Endothelial cell of umbilical vein (primary cell): ENCODE measurements around the gene WNT9B. TPM values are rescaled to one million over a fixed set of nuclear protein-coding genes. Genes with fewer than 3 reads are reported as not detected.

Experiments
- BruUV-seq: library from RNA; stranded (reverse); fragments of 400-500 nt; replicated peaks from 2 replicates; lab custom pipeline; 2021; lab: Mats Ljungman, UMichigan
- CTCF ChIA-PET: fragments of 300-600, 350-600 bp; sonication (Branson Sonifier 250); formaldehyde crosslinking; loops from one replicate; lab custom pipeline; 2021; ENCODE audit warnings: antibody characterized with exemption, inconsistent platforms; lab: Charles Lee
- POLR2A ChIA-PET: fragments of 300-600, 350-600 bp; sonication (Branson Sonifier 250); formaldehyde crosslinking; loops from one replicate; lab custom pipeline; 2021; ENCODE audit warnings: antibody characterized with exemption, inconsistent platforms; lab: Charles Lee
- DNase-seq: peaks from one replicate; pipeline ENCODE4 v3.0.0-alpha.2; 2011; ENCODE audit warnings: low read depth, low spot score
- FAIRE-seq: peaks from 2 replicates; lab custom pipeline; 2011; peaks lifted over from hg19 to GRCh38; lab: Jason Lieb, UNC
- H2AFZ ChIP-seq: 2 replicates; pipeline ENCODE4 v1.6.0; 2012; ENCODE audit warnings: low read depth, low read length, control low read depth, inconsistent platforms
- H3K27ac ChIP-seq: 2 replicates; pipeline ENCODE4 v1.5.1; 2011; ENCODE audit warnings: low read depth, mild to moderate bottlenecking, control low read depth, low read length, moderate library complexity; ENCODE audit not compliant: insufficient read depth
- H3K27me3 ChIP-seq, 2 experiments: 2 replicates each; pipeline versions ENCODE4 v1.6.0 to v1.6.1; 2011; ENCODE audit warnings: low read length in 2 of 2, mixed read lengths in 1 of 2; ENCODE audit not compliant: control insufficient read depth in 2 of 2, insufficient read depth in 2 of 2
- H3K36me3 ChIP-seq, 2 experiments: 2 replicates in 1 of 2; 3 replicates in 1 of 2; pipeline ENCODE4 v1.5.1; 2011; ENCODE audit warnings: low read length in 2 of 2, mild to moderate bottlenecking in 1 of 2, moderate library complexity in 1 of 2; ENCODE audit not compliant: control insufficient read depth in 2 of 2, insufficient read depth in 2 of 2; ENCODE audit errors: extremely low read depth in 1 of 2
- H3K4me1 ChIP-seq: 3 replicates; pipeline ENCODE4 v1.5.1; 2011; ENCODE audit warnings: mild to moderate bottlenecking, low read length; ENCODE audit not compliant: control insufficient read depth, insufficient read depth; ENCODE audit errors: extremely low read depth
- H3K4me2 ChIP-seq: 2 replicates; pipeline ENCODE4 v1.6.1; 2011; ENCODE audit warnings: low read length, control low read depth, mixed read lengths; ENCODE audit not compliant: insufficient read depth
- H3K4me3 ChIP-seq, 3 experiments: fragments of 200-600 bp in 1 of 3; sonication (generic), shearing (Covaris generic) in 1 of 3; replicated peaks in 1 of 3; 2 replicates each; pipeline ENCODE4 v1.5.1; 2011 to 2016; ENCODE audit warnings: control low read depth in 3 of 3, low read length in 3 of 3, mild to moderate bottlenecking in 2 of 3, inconsistent platforms in 1 of 3, low read depth in 1 of 3, moderate library complexity in 1 of 3; ENCODE audit not compliant: insufficient read depth in 1 of 3
- H3K79me2 ChIP-seq: 2 replicates; pipeline ENCODE4 v1.6.0; 2012; ENCODE audit warnings: low read length, inconsistent platforms; ENCODE audit not compliant: control insufficient read depth, insufficient read depth
- H3K9ac ChIP-seq: replicated peaks from 2 replicates; pipeline ENCODE3; 2011; ENCODE audit warnings: low read length, control low read depth; ENCODE audit not compliant: insufficient read depth; ENCODE audit errors: extremely low read depth
- H3K9me1 ChIP-seq: replicated peaks from 3 replicates; pipeline ENCODE4 v1.6.0; 2011; ENCODE audit warnings: mild to moderate bottlenecking, low read length; ENCODE audit not compliant: control insufficient read depth, insufficient read depth; ENCODE audit errors: extremely low read depth
- H3K9me3 ChIP-seq: replicated peaks from 2 replicates; pipeline ENCODE4 v1.5.1; 2012; ENCODE audit warnings: low read length, inconsistent platforms; ENCODE audit not compliant: control insufficient read depth, insufficient read depth
- H4K20me1 ChIP-seq: replicated peaks from 2 replicates; pipeline ENCODE3; 2011; ENCODE audit warnings: mild to moderate bottlenecking, low read length; ENCODE audit not compliant: control insufficient read depth, insufficient read depth; ENCODE audit errors: extremely low read depth
- JUN ChIP-seq: IDR thresholded peaks from 2 replicates; pipeline ENCODE4 v1.6.1; 2011; ENCODE audit warnings: borderline replicate concordance, low read depth; ENCODE audit not compliant: insufficient read length, insufficient read depth
- POLR2AphosphoS5 ChIP-seq: IDR thresholded peaks from 2 replicates; pipeline ENCODE4 v1.6.1; 2012; ENCODE audit warnings: low read depth, mild to moderate bottlenecking, control low read depth, low read length, moderate library complexity; ENCODE audit not compliant: insufficient read depth
- dilution Hi-C: fragments of 300-500 bp; cut with MboI; formaldehyde crosslinking; loops from one replicate; pipeline ENCODE4 v1.15.0; 2019; ENCODE audit warnings: low sequenced_read_pairs; ENCODE audit not compliant: extremely low pct_ligation_motif_present
- intact Hi-C: fragments of 100-400 bp; cut with micrococcal nuclease; formaldehyde crosslinking; loops from one replicate; pipeline ENCODE4 v1.10.0; 2022
- polyA plus RNA-seq, 4 experiments: library from polyadenylated mRNA; depleted of rRNA in 3 of 4; stranded (reverse) in 3 of 4; unstranded in 1 of 4; fragments of >200 nt; gene quantifications; 2 replicates each; pipeline versions ENCODE4 v1.2.1 to v1.2.3, GENCODE V29; 2011 to 2012; ENCODE audit warnings: missing spikeins in 1 of 4
- total RNA-seq: library from RNA; stranded (reverse); gene quantifications from 2 replicates; pipeline ENCODE4 v1.2.3, GENCODE V29; 2021

Gene WNT9B
- total and polyA plus RNA-seq, 2 donors (not counting 3 experiments of a cell fraction or from before 2014, with no cell fraction given) = not detected

DNA sequence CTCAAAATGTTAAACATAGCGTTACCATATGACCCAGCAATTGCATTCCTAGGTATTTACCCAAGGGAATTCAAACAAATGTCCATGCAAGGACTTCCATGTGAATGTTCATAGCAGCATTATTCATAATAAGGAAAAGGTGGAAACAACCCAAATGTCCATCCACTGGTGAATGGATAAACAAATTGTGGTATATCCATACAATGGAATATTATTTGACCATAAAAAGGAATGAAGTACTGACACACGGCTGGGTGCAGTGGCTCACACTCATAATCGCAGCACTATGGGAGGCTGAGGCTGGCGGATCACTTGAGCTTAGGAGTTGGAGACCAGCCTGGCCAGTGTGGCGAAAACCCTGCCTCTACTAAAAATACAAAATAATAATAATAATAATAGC, 47.5 kb downstream of the WNT9B start:
- intact Hi-C loops = no loop called here
- no peak for FAIRE-seq
- Histone ChIP-seq H3K36me3 (no peaks in the 10 kb centered on the region), H3K9me3 (no peaks in the 10 kb centered on the region), H3K9ac (no peak overlapping the region), H3K27me3 (peaks cover 1 to 8% of the 10 kb centered on the region in 2 experiments), H4K20me1 (no peaks in the 10 kb centered on the region), H2AFZ (no peak overlapping the region), H3K79me2 (no peaks in the 10 kb centered on the region), H3K4me3 (no peak overlapping the region), H3K9me1 (no peaks in the 10 kb centered on the region), H3K4me2 (no peak overlapping the region), H3K4me1 (no peaks in the 10 kb centered on the region), H3K27ac (no peak overlapping the region)
- dilution Hi-C loops = no loop called here
- BruUV-seq = no TSS peak
- POLR2A ChIA-PET = no interaction called here
- TF ChIP-seq JUN (no peak), POLR2AphosphoS5 (no peak)
- DNase-seq = no peak
- CTCF ChIA-PET = no interaction called here

DNA sequence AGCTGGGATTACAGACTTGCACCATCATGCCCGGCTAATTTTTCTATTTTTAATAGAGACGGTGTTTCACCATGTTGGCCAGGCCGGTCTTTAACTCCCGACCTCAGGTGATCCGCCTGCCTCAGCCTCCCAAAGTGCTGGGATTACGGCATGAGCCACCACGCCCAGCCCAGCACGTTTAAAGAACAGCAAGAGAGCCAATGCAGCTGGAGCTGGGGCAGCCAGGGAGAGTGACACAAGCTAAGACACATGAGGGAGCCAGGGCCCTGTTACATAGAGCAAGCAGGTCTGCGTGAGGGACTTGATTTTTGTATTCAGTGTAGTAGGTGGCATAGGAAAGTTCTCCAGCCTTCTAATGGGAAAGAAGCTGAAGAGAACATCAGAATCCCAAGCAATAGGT, 49.9 kb downstream of the WNT9B start:
- Histone ChIP-seq H4K20me1 (no peaks in the 10 kb centered on the region), H3K4me1 (no peaks in the 10 kb centered on the region)
- CTCF ChIA-PET = interaction anchor here (1.3 kb wide), 1 partner anchor 40 kb away, joined by 3 read pairs; no protein-coding TSS in a partner anchor

More for the DNA sequence above, 49.9 kb downstream of the WNT9B start:
- DNase-seq (no peak), FAIRE-seq (no peak)
- no TSS peak for BruUV-seq
- Histone ChIP-seq H2AFZ (no peak overlapping the region), H3K36me3 (no peaks in the 10 kb centered on the region), H3K9me3 (no peaks in the 10 kb centered on the region), H3K79me2 (no peaks in the 10 kb centered on the region), H3K9ac (no peak overlapping the region), H3K4me3 (no peak overlapping the region), H3K27me3 (peaks cover 0 to 1% of the 10 kb centered on the region in 2 experiments), H3K4me2 (no peak overlapping the region), H3K27ac (no peak overlapping the region), H3K9me1 (no peaks in the 10 kb centered on the region)
- dilution Hi-C loops = no loop called here
- intact Hi-C loops = no loop called here
- TF ChIP-seq JUN = no peak
- POLR2A ChIA-PET = no interaction called here
